Activated T-helper 17 cell treated with anti-CD3 and anti-CD28 coated beads, Interleukin-2, amount 50 U/mL, for 72 hours (primary cell): ENCODE data around the gene TOMM40L. TPM values are rescaled to one million over a fixed set of nuclear protein-coding genes. Genes with fewer than 3 reads are reported as not detected.

Experiments used
- ATAC-seq: fragments of 150-1000 bp; cut with Tn5 transposase; replicated peaks from 2 replicates; pipeline ENCODE4 v1.10.0; 2021; ENCODE audit warnings: mild to moderate bottlenecking, moderate library complexity
- H3K27ac Mint-ChIP-seq: one replicate; pipeline ENCODE4 v1.8.0; 2022; ENCODE audit warnings: mixed read lengths
- H3K27me3 Mint-ChIP-seq: one replicate; pipeline ENCODE4 v1.8.0; 2022; ENCODE audit warnings: mixed read lengths
- H3K36me3 Mint-ChIP-seq: one replicate; pipeline ENCODE4 v1.8.0; 2022; ENCODE audit warnings: low read depth, mild to moderate bottlenecking, mixed read lengths
- H3K4me1 Mint-ChIP-seq: one replicate; pipeline ENCODE4 v1.8.0; 2022; ENCODE audit warnings: mixed read lengths
- H3K4me3 Mint-ChIP-seq: one replicate; pipeline ENCODE4 v1.8.0; 2022; ENCODE audit warnings: mild to moderate bottlenecking, mixed read lengths
- H3K9me3 Mint-ChIP-seq: one replicate; pipeline ENCODE4 v1.8.0; 2022; ENCODE audit warnings: mixed read lengths
- total RNA-seq, 2 donors: library from RNA; stranded (reverse); gene quantifications; one replicate each; pipeline ENCODE4 v1.2.3, GENCODE V29; 2022

Gene TOMM40L
- total RNA-seq: 10 to 100 TPM in 1 of 2 donors, 1 to 10 TPM in 1; 9.2 to 20.2 TPM

DNA sequence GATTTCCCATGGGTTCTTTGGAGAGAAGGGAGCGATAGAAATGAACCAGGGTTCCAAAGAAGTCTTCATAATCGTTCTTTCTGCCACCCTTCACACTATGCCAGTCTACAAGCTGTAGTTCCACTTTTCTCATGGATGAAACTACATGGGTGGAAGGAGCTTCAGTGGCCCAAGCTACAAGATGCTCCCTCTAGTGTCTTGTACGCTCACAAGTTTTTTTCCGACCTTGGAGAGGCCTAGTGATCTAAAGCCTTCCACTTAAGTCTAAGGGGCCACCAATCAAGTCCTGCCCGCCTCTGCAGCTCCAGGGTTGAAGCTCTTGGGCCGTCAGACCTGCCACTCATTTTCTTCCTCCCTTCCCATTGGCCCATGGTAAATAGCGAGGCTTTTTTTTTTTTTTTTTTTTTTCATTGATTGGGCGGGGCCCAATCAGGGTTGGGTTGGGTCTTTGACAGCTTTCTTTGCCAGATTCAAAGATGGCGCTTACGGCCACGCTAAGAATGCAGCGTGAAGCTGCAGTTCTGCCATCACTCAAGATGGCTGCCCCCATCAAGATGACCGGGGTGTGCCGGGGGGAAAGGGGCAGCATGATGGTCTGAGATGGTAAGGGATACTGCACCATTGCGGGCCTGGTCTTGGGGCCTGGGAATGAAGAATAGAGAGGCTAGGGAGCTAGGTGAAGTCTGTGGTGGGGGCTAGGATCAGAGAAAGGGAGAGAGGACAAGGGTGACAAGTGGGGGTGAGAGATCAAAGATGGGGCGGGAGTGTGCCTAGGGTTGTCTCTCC is at the start of gene TOMM40L:
TOMM40L (plus strand) TSS at position 527 of the 786 bp plus-strand sequence. CDS start 430 bp downstream, outside the sequence.
- ATAC-seq: peak; percentile 98
- Mint-ChIP-seq H3K9me3 (no peaks in the 10 kb centered on the region), H3K27ac (peak within 1 kb of the TSS; percentile 96), H3K36me3 (peaks cover 34% of the 10 kb centered on the region), H3K4me3 (peak within 1 kb of the TSS; percentile 98), H3K27me3 (no peaks in the 10 kb centered on the region), H3K4me1 (peaks cover 22% of the 10 kb centered on the region)

DNA sequence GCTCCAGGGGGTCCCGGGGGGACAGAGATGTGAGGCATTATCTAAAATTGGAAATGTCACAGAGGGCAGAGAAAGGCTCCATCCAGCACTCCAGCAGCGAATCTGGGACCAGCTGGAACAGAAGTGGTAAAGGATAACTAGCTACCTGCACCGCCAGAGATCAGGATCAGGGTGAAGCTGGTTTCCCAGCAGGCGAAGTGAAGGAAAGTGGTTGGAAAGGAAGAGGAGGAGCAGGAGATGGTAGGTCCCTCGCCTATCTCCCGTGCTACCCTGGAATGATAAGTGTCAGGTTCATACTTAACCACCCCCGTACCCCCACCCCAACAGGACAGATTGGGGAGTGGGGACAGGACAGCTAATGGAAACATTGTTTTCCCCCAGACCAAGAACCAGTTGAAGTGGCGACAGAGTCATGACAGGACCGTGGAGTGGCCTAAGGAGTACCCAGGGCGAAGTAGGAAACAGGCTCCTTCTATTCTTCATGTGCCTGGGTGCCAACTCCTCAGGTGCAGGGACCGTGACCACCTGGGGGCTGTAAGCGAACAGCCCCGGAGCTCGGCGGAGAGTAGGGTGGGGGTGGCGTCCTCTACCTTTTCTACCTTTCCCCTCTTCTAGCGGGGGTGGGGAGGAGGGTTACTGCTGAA is 49.3 kb upstream of the TOMM40L start:
- Mint-ChIP-seq H3K9me3 (no peaks in the 10 kb centered on the region), H3K4me1 (peaks cover 35% of the 10 kb centered on the region), H3K4me3 (peak overlapping the region; percentile 99), H3K27ac (peak overlapping the region; percentile 98), H3K36me3 (peaks cover 56% of the 10 kb centered on the region), H3K27me3 (no peaks in the 10 kb centered on the region)
- no peak for ATAC-seq

DNA sequence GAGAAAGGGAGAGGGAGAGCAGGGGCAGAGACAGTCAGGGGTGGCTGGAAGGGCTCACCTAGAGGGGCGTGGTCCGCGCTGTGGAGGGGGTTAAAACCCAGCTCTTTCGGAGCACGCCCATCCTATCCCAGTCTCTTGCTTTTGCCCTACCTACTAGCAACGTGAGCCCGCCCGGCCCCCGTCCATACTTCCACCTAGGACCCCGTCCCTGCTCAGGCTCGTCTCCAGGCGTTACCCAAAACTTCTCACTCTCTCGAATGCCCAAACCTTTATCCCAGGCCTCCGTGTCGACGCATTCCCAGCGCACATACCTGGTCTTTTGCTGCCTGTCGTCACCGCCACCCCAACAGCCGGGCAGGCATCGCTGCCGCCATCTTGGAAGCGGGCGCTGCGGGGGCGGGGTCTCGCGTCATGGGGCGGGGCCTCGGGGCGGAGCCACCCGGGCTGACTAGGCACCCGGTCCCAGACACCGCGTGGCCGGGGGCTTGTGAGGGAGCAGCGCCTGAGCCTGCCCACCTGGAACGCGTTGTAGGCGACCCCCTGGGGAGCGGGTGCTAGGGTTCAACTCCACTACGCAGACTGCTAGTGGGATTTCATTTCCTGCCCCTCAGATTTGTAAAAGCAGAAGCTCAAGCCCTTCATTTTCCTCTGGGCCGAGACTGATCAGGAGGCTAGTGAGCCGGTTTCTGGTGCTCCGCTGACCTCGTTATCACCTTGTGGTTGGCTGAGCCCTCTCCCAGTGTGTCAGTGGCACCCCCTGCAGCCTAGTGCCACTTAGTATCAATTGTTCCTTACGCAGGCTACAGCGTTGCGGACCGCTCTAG is 48.5 kb upstream of the TOMM40L start, which contains the start of gene B4GALT3:
B4GALT3 (minus strand) TSS at position 396 of the 824 bp plus-strand sequence. CDS start 1,447 bp downstream, outside the sequence.
- Mint-ChIP-seq H3K4me3 (peak within 1 kb of the TSS; percentile 99), H3K4me1 (peaks cover 41% of the 10 kb centered on the region), H3K36me3 (peaks cover 48% of the 10 kb centered on the region), H3K9me3 (no peaks in the 10 kb centered on the region), H3K27ac (peak within 1 kb of the TSS; percentile 98), H3K27me3 (no peaks in the 10 kb centered on the region)
- ATAC-seq: peak; percentile 86

DNA sequence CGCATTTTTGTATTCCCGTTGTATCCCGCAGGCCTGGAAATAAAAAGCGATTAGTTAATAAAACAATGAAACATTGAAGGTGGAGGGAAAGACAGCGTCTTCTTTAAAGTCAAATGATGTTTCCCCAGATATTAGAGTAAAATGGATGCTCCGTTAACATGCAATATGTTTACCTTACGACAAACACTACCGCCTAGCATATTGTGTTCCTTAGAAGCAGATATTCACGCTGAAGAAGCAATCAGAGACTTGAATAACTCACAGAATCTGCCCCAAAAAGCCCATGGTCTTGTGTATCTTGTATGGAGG is 48.0 kb upstream of the TOMM40L start:
- Mint-ChIP-seq H3K27ac (peak overlapping the region; percentile 98), H3K27me3 (no peaks in the 10 kb centered on the region), H3K9me3 (no peaks in the 10 kb centered on the region), H3K4me1 (peaks cover 46% of the 10 kb centered on the region), H3K36me3 (peaks cover 43% of the 10 kb centered on the region), H3K4me3 (peak overlapping the region; percentile 99)
- ATAC-seq: no peak

DNA sequence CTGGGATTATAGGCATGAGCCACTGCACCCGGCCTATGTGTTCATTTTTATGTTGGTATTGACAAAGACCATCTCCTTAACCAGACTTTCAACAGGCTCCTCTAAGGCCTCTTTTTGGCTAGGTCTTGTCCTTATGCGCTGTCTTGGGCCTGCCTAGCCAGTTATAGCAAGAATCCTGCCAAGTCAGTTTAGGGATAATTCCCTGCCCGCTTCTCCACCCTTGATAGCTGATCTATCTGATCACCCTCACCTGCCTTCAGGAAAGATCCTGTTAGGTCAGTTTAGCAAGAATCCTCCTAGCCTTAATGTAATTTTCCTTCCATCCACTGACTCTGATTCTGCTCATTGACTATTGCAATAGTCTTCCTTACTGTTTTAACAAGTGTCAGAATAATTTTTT is 46.2 kb upstream of the TOMM40L start:
- no peaks in the 10 kb centered on the region for H3K9me3 Mint-ChIP-seq
- H3K27me3 Mint-ChIP-seq: no peaks in the 10 kb centered on the region
- peaks cover 49% of the 10 kb centered on the region for H3K4me1 Mint-ChIP-seq
- H3K27ac Mint-ChIP-seq: peak overlapping the region; percentile 98
- no peak for ATAC-seq
- peak overlapping the region; percentile 44 for H3K4me3 Mint-ChIP-seq
- H3K36me3 Mint-ChIP-seq: peaks cover 24% of the 10 kb centered on the region

DNA sequence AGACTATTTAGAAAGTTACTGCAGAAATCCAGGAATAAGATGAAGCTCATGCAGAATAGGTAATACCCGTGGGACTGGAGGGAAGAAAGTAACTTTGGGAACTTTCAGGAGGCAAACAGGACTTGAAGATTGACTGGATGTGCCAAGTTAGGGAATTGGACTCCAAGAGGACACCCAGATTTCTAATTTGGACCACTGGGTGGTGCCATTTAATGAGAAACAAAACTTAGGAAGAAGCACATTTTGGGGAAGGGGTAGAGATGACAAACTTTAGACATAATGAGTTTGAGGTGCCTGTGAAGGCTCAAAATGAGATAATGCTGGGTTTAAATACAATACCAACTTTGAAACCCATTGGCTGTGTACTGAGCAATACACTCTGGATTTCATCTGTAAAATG is 45.2 kb upstream of the TOMM40L start:
- no peaks in the 10 kb centered on the region for H3K9me3 Mint-ChIP-seq
- peaks cover 48% of the 10 kb centered on the region for H3K4me1 Mint-ChIP-seq
- H3K27me3 Mint-ChIP-seq: no peaks in the 10 kb centered on the region
- H3K36me3 Mint-ChIP-seq: peaks cover 15% of the 10 kb centered on the region
- ATAC-seq: no peak
- H3K27ac Mint-ChIP-seq: peak overlapping the region; percentile 98
- peak overlapping the region; percentile 44 for H3K4me3 Mint-ChIP-seq

DNA sequence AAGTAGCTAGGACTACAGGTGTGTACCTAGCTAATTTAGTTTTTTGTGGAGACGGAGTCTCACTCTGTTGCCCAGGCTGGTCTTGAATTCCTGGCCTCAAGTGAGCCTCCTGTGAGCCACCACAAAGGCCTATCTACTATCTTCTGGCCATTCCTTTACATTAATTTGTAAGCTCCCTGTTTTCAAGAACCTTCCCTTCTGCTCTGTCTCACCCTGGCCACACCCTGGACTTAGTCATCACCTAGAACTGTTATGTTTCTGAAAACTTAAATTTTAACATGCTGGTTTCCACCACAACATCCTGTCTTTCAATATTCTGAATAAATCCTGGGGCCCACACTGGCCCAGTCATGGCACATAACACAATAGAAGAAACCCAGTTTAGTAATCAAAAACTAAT is 43.6 kb upstream of the TOMM40L start:
- Mint-ChIP-seq H3K4me1 (peaks cover 50% of the 10 kb centered on the region), H3K27ac (peak overlapping the region; percentile 98), H3K36me3 (peaks cover 3% of the 10 kb centered on the region), H3K9me3 (no peaks in the 10 kb centered on the region), H3K27me3 (no peaks in the 10 kb centered on the region), H3K4me3 (peak overlapping the region; percentile 69)
- ATAC-seq: peak; percentile 82

DNA sequence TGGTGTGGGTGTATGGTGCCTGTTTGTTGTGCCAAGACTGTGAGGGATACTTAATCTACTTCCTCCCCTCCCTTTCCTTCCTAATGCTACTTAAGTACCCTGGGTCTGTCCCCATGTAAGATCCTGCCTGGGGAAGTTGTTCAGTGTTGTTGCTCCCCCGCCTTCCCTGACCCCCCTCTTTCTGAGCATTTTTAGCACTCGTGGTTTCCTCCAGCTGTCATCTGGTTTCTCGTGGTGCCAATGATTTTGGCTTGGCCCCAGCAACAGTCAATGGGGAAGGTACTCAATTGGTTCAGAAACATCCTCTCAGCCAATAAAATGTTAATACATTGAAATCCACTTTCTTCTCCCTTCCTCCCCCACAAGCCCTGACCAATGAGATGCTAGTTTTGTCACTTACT is 40.6 kb upstream of the TOMM40L start:
- Mint-ChIP-seq H3K9me3 (no peaks in the 10 kb centered on the region), H3K27ac (peak overlapping the region; percentile 85), H3K4me1 (peaks cover 62% of the 10 kb centered on the region), H3K4me3 (peak overlapping the region; percentile 69), H3K27me3 (no peaks in the 10 kb centered on the region), H3K36me3 (no peaks in the 10 kb centered on the region)
- peak; percentile 71 for ATAC-seq

DNA sequence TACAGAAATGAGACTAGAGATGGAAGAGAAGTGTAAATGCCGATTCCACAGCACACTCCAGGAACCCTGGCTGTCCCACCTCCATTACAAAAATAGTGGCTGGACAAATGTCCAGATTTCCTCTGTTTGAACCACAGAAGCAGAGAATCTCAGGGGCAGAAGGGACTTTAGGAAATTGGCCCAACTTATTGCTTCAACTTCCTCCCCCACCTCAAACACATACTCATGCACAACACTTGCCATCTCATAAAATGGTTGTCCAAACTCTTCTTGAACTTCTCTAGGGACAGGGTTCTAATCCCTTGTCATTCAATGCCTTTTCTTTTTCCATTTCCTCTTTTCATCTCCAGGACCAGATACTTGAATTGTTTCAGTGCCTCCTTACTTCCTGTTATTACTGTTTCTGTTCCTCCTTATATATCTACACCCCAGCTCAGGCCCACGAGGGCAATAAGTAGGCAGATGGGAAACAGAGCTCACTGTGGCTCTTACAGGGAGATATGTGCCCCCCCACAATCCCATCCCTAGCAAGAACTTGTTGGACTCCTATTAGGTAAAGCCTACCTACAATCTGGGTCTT is 40.0 kb upstream of the TOMM40L start:
- Mint-ChIP-seq H3K9me3 (no peaks in the 10 kb centered on the region), H3K36me3 (no peaks in the 10 kb centered on the region), H3K4me3 (peak overlapping the region; percentile 69), H3K4me1 (peaks cover 57% of the 10 kb centered on the region), H3K27ac (peak overlapping the region; percentile 85), H3K27me3 (no peaks in the 10 kb centered on the region)
- ATAC-seq: no peak

DNA sequence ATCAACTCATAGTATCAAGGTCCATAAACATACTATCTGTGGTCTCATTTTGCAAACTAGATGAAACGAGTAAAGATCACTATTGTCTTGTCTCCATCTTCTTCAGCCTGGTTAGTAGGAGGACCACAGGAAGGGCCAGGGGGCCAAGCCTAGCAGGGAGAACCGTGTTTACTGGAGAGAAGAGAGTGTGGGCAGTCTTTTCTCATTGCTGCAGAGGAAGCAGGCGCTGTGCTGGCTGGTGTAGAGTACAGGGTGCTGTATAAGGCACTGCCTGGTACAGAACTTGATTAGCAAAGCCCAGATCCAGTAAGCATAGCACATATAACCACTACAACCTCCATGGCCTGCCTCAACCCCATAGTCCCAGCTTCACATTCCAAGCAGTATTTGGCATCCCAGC is 38.5 kb upstream of the TOMM40L start:
- no peaks in the 10 kb centered on the region for H3K27me3 Mint-ChIP-seq
- no peaks in the 10 kb centered on the region for H3K36me3 Mint-ChIP-seq
- ATAC-seq: no peak
- peak overlapping the region; percentile 69 for H3K4me3 Mint-ChIP-seq
- peak overlapping the region; percentile 85 for H3K27ac Mint-ChIP-seq
- no peaks in the 10 kb centered on the region for H3K9me3 Mint-ChIP-seq
- peaks cover 51% of the 10 kb centered on the region for H3K4me1 Mint-ChIP-seq

DNA sequence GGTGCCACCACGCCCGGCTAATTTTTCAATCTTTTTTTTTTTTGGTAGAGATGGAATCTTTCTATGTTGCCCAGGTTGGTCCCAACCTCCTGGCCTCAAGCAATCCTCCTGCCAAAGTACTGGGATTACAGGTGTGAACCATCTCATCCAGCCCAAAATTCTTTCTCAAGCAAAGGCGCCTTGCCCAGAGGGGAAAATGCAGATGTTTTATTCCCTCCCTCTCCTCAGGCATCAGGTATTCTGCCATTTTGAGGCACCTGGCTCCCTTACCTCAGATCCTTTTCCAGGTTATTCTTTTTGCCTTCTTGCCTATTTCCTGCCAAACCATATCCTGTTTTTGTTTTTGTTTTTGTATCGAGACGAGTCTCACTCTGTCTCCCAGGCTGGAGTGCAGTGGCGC is 37.5 kb upstream of the TOMM40L start:
- no peak for ATAC-seq
- no peak overlapping the region for H3K4me3 Mint-ChIP-seq
- H3K9me3 Mint-ChIP-seq: no peaks in the 10 kb centered on the region
- peak overlapping the region; percentile 28 for H3K27ac Mint-ChIP-seq
- no peaks in the 10 kb centered on the region for H3K36me3 Mint-ChIP-seq
- H3K27me3 Mint-ChIP-seq: no peaks in the 10 kb centered on the region
- peaks cover 48% of the 10 kb centered on the region for H3K4me1 Mint-ChIP-seq

DNA sequence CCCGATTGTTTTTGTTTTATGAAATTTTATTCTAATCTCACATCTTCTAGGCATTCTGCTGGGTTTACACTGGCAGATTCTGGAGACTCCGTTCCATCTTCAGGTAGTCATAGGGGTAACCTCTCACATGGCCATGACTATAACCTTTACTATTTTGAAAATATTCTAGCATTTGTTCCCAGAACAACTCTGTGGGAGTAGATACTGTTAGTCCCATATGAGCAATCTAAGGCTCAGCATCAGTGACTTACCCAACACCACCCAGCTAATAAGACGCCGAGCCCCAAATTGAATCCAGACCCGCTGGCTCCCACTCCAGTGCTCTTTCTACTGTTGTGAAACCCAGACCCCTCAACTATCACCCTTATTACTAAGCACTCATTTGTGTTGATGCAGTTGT is 36.8 kb upstream of the TOMM40L start:
- Mint-ChIP-seq H3K4me3 (no peak overlapping the region), H3K27me3 (no peaks in the 10 kb centered on the region), H3K9me3 (no peaks in the 10 kb centered on the region), H3K27ac (peak overlapping the region; percentile 28), H3K36me3 (no peaks in the 10 kb centered on the region), H3K4me1 (peaks cover 45% of the 10 kb centered on the region)
- no peak for ATAC-seq

DNA sequence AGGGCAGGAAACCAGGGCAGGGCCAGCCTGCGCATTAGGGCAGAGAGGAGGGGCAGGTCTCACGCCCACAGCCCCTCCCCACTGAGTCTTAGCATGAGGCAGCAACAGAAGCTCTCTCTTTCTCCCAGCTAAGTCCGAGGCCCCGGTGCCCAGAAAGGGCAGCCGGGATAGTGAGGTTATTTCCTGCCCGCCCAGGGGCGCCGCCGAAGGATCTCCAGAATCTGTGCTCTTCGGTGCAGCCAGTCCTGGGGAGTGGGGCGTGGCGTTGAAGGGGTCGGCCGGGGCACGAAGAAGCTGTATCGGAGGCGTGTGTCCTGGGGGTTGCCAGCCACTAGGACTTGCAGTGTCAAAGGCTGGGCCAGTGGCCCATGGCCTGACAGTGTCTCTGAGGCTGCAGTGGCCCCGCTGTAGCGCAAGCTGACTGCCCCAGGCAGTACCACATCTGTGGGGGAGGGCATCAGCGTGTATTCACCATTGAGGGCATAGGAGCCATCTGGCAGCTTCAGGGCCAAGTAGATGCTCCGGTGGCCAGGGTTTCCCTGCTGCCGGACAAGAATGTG is 34.8 kb upstream of the TOMM40L start:
- Mint-ChIP-seq H3K27ac (peak overlapping the region; percentile 20), H3K27me3 (no peaks in the 10 kb centered on the region), H3K36me3 (no peaks in the 10 kb centered on the region), H3K4me1 (peaks cover 28% of the 10 kb centered on the region), H3K4me3 (no peak overlapping the region), H3K9me3 (no peaks in the 10 kb centered on the region)
- no peak for ATAC-seq

DNA sequence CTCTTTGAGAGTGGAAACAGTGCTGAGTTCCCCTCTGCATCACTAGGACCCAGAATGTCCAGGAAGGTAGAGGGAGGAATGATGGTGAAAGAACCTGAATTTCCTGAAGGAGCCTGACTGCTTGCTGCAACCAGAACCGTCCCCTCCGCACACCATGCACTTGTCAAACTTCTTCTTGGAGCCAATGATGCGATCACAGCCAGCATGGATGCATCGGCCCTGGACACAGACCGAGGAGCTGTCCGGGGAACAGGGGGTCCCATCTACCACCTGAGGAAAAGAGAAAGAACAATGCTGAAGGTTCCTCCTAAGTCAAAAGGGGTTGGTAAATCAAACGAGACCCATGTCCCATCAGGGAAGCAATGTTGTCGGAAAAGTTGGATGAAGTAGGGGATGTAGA is 33.9 kb upstream of the TOMM40L start:
- Mint-ChIP-seq H3K27me3 (no peaks in the 10 kb centered on the region), H3K36me3 (no peaks in the 10 kb centered on the region), H3K4me3 (no peak overlapping the region), H3K27ac (no peak overlapping the region), H3K9me3 (no peaks in the 10 kb centered on the region), H3K4me1 (peaks cover 23% of the 10 kb centered on the region)
- no peak for ATAC-seq
